ENCODE results near the gene PLPPR5. TPM values are rescaled to one million over a fixed set of nuclear protein-coding genes. Genes with fewer than 3 reads are reported as not detected.

PLPPR5 gene
- total RNA-seq, 4 donors from 2014 or later = not detected

GRCh38 chr1:98940069-98940721 lies 64.5 kb downstream of the PLPPR5 start:
- no peaks in the 10 kb centered on the region for H3K27me3 ChIP-seq
- H3K27ac ChIP-seq = no peak overlapping the region
- H3K4me3 ChIP-seq = no peak overlapping the region
- TF ChIP-seq CTCF (IDR thresholded peaks at IDR 0.05) = no peak
- no peak for TF ChIP-seq EP300 (IDR thresholded peaks at IDR 0.05)
- no peak for TF ChIP-seq POLR2A (IDR thresholded peaks at IDR 0.05)
- TF ChIP-seq POLR2AphosphoS5 (IDR thresholded peaks at IDR 0.05) = no peak
- DNase-seq (ENCODE audit: low spot score in 2 of 2) = no peak
- no peaks in the 10 kb centered on the region for H3K36me3 ChIP-seq
- H3K4me1 ChIP-seq = no peaks in the 10 kb centered on the region
- 86% methylated on average over 4 of the region's 4 CpGs for WGBS
- no peaks in the 10 kb centered on the region for H3K9me3 ChIP-seq

GRCh38 chr1:98939471-98939870 lies 65.2 kb downstream of the PLPPR5 start:
- no peaks in the 10 kb centered on the region for H3K9me3 ChIP-seq
- H3K4me1 ChIP-seq = no peaks in the 10 kb centered on the region
- WGBS = 88% methylated on average over 5 of the region's 5 CpGs
- no peaks in the 10 kb centered on the region for H3K36me3 ChIP-seq
- H3K27me3 ChIP-seq = no peaks in the 10 kb centered on the region
- H3K4me3 ChIP-seq = no peak overlapping the region
- H3K27ac ChIP-seq = no peak overlapping the region
- TF ChIP-seq POLR2A (IDR thresholded peaks at IDR 0.05) (no peak), POLR2AphosphoS5 (IDR thresholded peaks at IDR 0.05) (no peak), CTCF (IDR thresholded peaks at IDR 0.05) (no peak), EP300 (IDR thresholded peaks at IDR 0.05) (no peak)
- DNase-seq (ENCODE audit: low spot score in 2 of 2) = no peak

DNA sequence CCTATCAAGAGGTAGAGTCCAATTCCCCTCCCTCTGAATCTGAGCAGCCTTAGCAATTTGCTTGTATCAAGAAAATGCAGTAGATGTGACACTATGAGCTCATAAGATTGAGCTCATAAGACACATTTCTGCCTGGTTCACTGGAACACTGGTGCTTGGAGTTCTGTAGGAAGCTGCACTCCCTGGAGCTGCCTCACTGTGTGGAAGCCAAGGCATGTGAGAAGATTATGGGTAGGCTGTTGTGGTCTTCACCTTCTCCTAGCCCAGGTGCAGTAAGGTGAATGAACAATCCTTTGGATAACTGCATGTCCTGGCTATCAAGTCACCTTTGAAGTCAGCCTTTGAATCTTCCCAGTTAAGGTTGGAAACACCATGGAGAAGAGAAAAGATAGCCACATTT lies 67.3 kb downstream of the PLPPR5 start:
- H3K4me1 ChIP-seq = no peaks in the 10 kb centered on the region

GRCh38 chr1:98932184-98932583 lies 72.5 kb downstream of the PLPPR5 start:
- H3K27ac ChIP-seq = no peak overlapping the region
- H3K36me3 ChIP-seq = no peaks in the 10 kb centered on the region
- 87% methylated on average over 5 of the region's 5 CpGs for WGBS
- no peaks in the 10 kb centered on the region for H3K4me1 ChIP-seq
- DNase-seq (ENCODE audit: low spot score in 2 of 2) = no peak
- no peaks in the 10 kb centered on the region for H3K9me3 ChIP-seq
- TF ChIP-seq EP300 (IDR thresholded peaks at IDR 0.05) (no peak), CTCF (IDR thresholded peaks at IDR 0.05) (no peak), POLR2A (IDR thresholded peaks at IDR 0.05) (no peak), POLR2AphosphoS5 (IDR thresholded peaks at IDR 0.05) (no peak)
- H3K4me3 ChIP-seq = no peak overlapping the region
- no peaks in the 10 kb centered on the region for H3K27me3 ChIP-seq

More for the DNA sequence above, 67.3 kb downstream of the PLPPR5 start:
- Histone ChIP-seq H3K9me3 (no peaks in the 10 kb centered on the region), H3K27ac (no peak overlapping the region), H3K36me3 (no peaks in the 10 kb centered on the region), H3K27me3 (no peaks in the 10 kb centered on the region), H3K4me3 (no peak overlapping the region)
- TF ChIP-seq POLR2A (IDR thresholded peaks at IDR 0.05) = no peak
- no peak for TF ChIP-seq CTCF (IDR thresholded peaks at IDR 0.05)
- no peak for TF ChIP-seq POLR2AphosphoS5 (IDR thresholded peaks at IDR 0.05)
- TF ChIP-seq EP300 (IDR thresholded peaks at IDR 0.05) = no peak
- no peak for DNase-seq (ENCODE audit: low spot score in 2 of 2)

GRCh38 chr1:98931128-98931835 lies 73.4 kb downstream of the PLPPR5 start:
- WGBS = 86% methylated on average over 8 of the region's 8 CpGs

More at GRCh38 chr1:98931128-98931835, 73.4 kb downstream of the PLPPR5 start:
- TF ChIP-seq EP300 (IDR thresholded peaks at IDR 0.05) = no peak
- TF ChIP-seq POLR2A (IDR thresholded peaks at IDR 0.05) = no peak
- TF ChIP-seq CTCF (IDR thresholded peaks at IDR 0.05) = no peak
- TF ChIP-seq POLR2AphosphoS5 (IDR thresholded peaks at IDR 0.05) = no peak
- H3K27ac ChIP-seq = no peak overlapping the region
- H3K27me3 ChIP-seq = no peaks in the 10 kb centered on the region
- no peaks in the 10 kb centered on the region for H3K9me3 ChIP-seq
- H3K4me3 ChIP-seq = no peak overlapping the region
- no peak for DNase-seq (ENCODE audit: low spot score in 2 of 2)
- H3K4me1 ChIP-seq = no peaks in the 10 kb centered on the region
- no peaks in the 10 kb centered on the region for H3K36me3 ChIP-seq

Data from suprapubic skin (tissue), 4 donors.